ENCODE measurements around the gene MRGPRF. TPM values are rescaled to one million over a fixed set of nuclear protein-coding genes. Genes with fewer than 3 reads are reported as not detected.

The MRGPRF gene
- total RNA-seq, 1 donor from 2014 or later: 2.9 TPM

GRCh38 chr11:68990995-68991780 is 21.9 kb downstream of the MRGPRF start:
- DNase-seq (ENCODE audit: low read depth): no peak
- TF ChIP-seq CTCF (conservative IDR thresholded peaks at IDR 0.05; ENCODE audit: low read depth, low read length): no peak
- no peak overlapping the region for H3K4me3 ChIP-seq (ENCODE audit: low read depth, low read length)

- no peak for TF ChIP-seq CTCF (conservative IDR thresholded peaks at IDR 0.05; ENCODE audit: low read depth, low read length)
- H3K4me3 ChIP-seq (ENCODE audit: low read depth, low read length): no peak overlapping the region
- DNase-seq (ENCODE audit: low read depth): no peak
Observed at GRCh38 chr11:68989936-68990606, 23.0 kb downstream of the MRGPRF start.

- TF ChIP-seq CTCF (conservative IDR thresholded peaks at IDR 0.05; ENCODE audit: low read depth, low read length): no peak
- no peak overlapping the region for H3K4me3 ChIP-seq (ENCODE audit: low read depth, low read length)
- DNase-seq (ENCODE audit: low read depth): no peak
Observed at GRCh38 chr11:68988491-68988890, 24.6 kb downstream of the MRGPRF start.

- DNase-seq (ENCODE audit: low read depth): no peak
- TF ChIP-seq CTCF (conservative IDR thresholded peaks at IDR 0.05; ENCODE audit: low read depth, low read length): no peak
- H3K4me3 ChIP-seq (ENCODE audit: low read depth, low read length): no peak overlapping the region
Observed at GRCh38 chr11:68987211-68987610, 25.8 kb downstream of the MRGPRF start.

- H3K4me3 ChIP-seq (ENCODE audit: low read depth, low read length): no peak overlapping the region
- TF ChIP-seq CTCF (conservative IDR thresholded peaks at IDR 0.05; ENCODE audit: low read depth, low read length): no peak
- no peak for DNase-seq (ENCODE audit: low read depth)
Observed at GRCh38 chr11:68983801-68984200, 29.2 kb downstream of the MRGPRF start.

GRCh38 chr11:68982134-68982533 is 30.9 kb downstream of the MRGPRF start:
- TF ChIP-seq CTCF (conservative IDR thresholded peaks at IDR 0.05; ENCODE audit: low read depth, low read length): no peak
- DNase-seq (ENCODE audit: low read depth): no peak
- no peak overlapping the region for H3K4me3 ChIP-seq (ENCODE audit: low read depth, low read length)

- DNase-seq (ENCODE audit: low read depth): no peak
- no peak within 1 kb of the TSS for H3K4me3 ChIP-seq (ENCODE audit: low read depth, low read length)
- TF ChIP-seq CTCF (conservative IDR thresholded peaks at IDR 0.05; ENCODE audit: low read depth, low read length): no peak
Observed at GRCh38 chr11:68980776-68981065, 32.3 kb downstream of the MRGPRF start, which contains the start of gene MRGPRD. Gene MRGPRD, minus strand, starts transcription at chr11:68980986. Its CDS starts 0 bp downstream, at chr11:68980986.

Data from epithelial cell of proximal tubule (primary cell).